Measurements from ENCODE around the gene KIAA1328.
"Not testable (repeated sequence)": the region's sequence is repeated elsewhere in the genome, so short reads cannot be mapped to it uniquely, and the experiment has no call there.

Gene KIAA1328

DNA sequence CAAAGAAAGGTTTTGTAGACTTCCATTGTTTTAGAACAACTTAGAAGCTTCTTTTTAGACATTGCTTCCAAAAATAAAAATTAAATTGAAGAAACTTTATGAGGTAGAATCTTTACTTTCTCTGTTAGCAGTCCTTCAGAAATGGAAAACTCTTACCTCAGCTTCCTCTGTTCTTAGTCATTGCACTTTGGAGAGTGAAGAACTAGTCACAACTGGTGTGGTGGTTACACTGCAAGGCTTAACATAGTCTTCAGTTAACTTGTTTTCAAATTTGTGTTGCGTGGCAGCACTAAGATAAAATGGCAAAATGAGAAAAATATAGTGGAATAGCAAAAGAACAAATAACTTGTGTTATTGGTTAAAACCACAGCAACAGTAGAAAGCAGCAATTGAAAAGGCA, 332.6 kb downstream of the KIAA1328 start:
- DNase-seq = no peak

DNA sequence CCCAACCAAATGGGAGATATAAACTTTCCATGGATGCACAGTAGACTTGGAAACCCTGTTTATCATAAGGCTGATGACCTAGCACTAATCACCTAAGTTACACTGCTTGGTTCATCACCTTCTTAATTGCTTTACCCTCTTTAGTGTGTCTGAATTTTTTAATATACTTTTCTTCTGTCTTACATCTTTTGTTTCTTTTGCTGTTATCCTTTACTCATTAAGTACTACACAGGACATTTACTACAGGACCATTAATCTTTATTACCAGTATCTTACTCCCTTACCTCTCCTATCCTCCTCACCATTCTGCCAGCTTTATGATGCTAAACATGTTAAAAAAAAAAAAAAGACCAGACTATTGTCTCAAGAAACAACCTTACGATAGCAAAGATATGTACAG, 333.6 kb downstream of the KIAA1328 start:
- DNase-seq = no peak

DNA sequence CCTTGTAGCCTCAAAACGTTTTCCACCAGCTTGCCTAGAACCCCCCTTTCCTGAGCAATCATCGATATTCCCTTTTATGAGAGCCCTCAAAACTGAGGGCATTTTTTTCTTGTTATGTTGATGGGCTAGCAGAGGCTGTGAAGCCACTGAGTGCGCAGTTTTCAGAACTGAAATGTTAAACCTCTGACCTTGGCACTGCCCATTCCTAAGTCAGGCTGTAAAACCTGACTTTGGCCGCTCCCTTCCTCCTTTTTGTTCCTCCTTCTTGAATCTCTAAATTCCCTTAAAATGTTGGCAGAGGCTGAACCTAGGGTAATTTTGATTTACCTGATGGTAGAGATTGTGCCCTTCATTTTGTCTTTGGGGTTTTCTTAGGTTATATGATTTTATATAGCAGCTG, 334.2 kb downstream of the KIAA1328 start:
- DNase-seq = no peak

GRCh38 chr18:37166491-37166890, 337.6 kb downstream of the KIAA1328 start:
- DNase-seq = no peak

DNA sequence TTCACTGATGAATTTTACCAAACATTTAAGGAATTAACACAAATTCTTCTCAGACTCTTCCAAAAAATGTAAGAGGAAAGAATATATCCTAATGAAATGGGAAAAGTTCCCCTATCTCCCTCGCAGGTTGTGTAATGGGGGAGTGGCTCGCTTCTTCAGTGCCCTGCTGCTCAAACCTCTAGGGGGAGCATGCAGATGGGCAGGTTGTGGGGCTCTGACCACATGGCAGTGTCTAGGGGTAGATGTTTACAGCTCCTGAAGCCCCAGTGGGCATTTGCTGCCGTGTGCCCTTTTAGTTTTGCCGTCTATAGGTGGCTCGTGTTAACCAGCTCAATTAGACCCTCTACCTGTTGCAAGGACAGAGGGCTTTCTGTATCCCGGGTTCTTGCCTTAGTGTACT, 338.0 kb downstream of the KIAA1328 start:
- DNase-seq = not testable (repeated sequence)

GRCh38 chr18:37170984-37171383, 342.1 kb downstream of the KIAA1328 start:
- DNase-seq = no peak

DNA sequence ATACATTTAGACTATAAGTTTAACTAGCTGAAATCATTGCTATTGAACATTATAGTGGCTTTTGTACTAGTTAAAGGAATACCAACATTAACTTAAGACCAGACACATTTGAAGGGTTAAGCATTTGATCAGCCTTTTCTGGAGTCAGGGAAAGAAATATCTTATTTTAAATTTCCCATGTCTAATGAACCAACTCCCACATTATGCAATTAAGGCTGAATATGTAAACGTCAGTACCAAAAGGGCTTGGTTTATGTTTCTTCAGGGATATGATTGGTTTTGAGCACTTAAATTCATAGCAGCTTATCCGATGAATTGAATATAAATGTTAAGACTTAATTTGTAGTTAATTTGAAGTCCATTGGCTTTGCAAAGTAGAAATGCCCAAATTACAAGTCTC, 344.5 kb downstream of the KIAA1328 start:
- no peak for DNase-seq

DNA sequence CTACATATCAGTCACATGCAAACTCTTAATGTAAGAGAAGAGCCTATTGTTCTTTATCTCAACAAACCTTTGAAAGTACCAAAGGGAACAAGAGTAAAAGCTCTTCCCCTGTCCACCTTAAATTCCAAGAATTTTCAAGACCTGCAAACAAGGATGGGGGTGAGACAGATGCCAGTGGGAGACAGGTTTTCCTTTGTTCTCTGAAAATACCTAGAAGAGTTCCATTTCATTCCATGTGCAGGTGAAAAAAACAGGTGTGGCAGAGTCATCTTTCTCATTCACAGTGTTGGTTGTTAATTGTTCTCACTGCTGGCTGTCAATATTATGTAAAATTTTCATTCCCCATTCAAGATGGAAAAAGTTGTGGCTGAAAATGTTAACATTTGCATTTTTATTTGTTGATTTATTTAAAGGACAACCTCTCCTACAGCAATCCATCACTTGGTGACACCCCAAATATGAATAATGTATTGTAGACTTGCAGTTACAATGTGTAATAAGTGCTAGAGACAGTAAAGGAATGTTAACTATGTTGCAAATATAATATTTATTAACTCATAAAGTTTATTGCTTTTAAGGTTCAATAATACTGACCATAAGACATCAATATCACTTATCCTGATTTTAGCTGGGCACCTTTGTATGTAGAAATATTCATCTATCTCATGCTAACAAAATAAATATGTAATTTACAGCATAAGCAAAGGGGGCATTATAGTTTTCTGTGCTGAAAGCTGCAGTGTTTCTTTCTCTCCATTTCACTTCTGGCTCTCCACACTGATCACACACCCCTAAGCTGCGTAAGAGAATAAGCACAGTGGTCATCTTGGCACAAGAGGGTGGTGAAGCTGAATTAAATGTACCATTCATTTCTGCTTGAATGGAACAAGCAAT, 347.0 kb downstream of the KIAA1328 start:
- peak; percentile 32 for DNase-seq

GRCh38 chr18:37176621-37176934, 347.7 kb downstream of the KIAA1328 start:
- DNase-seq = no peak

GRCh38 chr18:37179384-37179783, 350.5 kb downstream of the KIAA1328 start:
- peak; percentile 17 for DNase-seq

DNA sequence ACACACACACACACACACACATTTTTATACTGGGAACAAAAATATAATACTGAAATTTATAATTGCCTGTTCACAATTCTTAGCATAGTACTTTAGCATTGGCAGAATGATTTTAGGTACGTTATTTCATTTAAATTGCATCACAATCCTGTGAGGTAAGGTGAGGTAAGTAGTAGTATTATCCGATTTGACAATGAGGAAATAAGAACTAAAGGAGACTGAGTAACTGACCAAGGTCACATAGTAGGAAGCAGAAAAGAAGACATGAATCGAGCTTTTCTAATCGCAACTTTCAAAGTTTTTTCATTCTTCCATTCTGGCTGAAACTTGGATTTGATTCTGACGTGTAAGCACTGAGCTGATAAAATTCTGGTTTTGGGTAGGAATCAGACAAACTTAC, 351.2 kb downstream of the KIAA1328 start:
- no peak for DNase-seq

- DNase-seq = no peak
Measured at GRCh38 chr18:37182340-37183135, 353.6 kb downstream of the KIAA1328 start.

DNA sequence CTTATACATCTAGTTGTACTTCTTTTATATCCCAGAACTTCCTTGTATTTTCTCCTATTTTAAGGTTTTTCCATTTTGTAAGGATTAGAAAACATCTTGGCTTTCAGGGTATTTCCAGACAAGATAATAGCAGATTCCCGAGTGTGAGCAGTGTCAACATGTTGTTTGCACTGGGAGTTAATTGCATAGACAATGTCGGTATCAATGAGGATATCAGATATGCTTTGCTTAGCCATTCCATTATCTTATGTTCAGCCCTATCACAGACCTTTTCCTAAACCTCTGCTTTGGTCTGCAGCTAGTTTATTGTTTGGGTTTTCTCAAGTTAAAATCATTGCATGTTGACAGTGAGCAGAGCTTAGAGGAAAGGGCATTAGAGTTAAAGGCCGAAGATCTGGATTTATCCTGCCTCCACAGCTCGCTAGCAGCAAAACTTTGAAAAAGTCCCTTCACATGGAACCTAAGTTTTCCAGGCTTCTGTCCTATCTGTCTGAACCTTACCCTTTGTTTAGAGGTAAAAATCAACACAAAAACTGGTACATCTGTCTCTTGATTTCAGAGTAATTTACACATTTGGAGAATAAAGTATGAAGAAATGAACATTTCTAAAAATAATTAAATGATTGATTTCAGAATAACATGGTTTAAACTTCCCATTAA, 355.4 kb downstream of the KIAA1328 start:
- DNase-seq = no peak

DNA sequence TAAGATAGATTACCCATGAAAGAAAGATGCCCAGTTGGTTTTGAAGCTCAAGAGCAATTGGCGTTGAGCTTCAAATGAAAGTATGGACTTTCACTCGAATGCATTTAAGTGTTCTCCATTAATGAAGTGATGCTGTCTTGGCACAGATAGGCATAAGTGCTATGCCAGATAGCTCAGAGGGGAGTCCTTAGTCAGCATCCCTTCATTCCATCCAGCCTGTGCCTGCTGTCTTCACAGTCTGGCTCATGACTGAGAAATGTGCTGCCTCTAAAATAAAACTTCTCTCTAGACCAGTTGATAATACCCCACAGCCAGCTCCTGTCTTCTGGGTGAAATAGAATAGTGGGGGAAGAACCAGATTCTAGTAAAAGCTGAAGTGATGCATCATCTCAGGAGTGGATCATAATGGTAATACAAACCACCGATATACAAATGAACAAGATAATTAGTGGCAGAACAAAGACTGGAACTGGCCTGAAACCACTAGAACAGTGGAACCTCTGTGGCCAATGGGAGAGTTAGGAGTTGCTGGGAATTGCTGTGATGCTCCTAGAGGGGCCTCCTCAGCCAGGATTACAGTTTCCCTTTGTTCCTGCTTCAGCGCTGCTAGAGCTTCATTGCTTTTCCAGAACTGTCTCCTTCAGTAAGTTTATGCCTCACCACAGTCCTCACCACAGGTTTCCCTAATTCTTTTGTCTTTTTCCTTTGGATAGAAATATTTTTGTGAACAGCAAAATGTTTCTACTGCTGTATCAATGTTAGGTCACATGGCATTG, 359.3 kb downstream of the KIAA1328 start:
- DNase-seq = no peak

- DNase-seq = no peak
Measured at GRCh38 chr18:37199741-37200140, 370.8 kb downstream of the KIAA1328 start.

DNA sequence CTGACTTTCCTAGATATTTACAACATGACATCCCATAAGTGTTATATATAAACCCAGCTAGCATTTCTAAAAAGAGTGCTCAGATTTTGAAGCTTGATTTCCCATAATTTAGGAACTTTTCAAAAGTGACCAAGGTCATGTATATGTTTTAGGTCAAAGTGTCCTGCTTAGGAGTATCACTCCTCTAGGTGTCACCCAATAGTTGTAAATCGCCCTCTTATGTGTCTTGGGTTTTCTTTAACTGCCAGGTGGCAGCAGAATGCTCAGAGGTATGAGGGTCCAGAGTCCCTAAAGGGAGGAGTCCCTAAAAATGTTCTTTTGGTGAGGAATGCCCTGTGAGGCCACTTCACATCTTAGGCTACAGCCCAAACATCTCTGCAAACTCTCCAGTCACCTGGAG, 378.4 kb downstream of the KIAA1328 start:
- no peak for DNase-seq

DNA sequence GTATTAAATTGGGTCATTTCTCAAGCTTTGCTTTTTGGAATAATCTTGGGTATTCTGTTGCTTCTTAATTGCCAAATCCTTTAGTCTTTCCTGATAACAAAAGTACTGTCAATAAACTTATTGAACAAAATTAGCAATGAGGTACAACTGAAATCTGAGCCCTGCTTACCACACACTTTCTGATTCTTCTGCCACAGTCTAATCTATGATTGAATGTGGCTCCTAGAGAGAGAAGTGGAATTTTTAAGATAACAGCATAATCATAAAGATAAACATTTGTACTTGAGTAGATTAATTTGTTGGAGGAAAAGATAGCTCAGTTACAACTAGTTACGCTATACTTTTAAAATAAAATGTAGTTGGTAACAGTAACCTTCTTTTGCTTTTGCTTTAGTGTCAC, 381.9 kb downstream of the KIAA1328 start:
- no peak for DNase-seq

DNA sequence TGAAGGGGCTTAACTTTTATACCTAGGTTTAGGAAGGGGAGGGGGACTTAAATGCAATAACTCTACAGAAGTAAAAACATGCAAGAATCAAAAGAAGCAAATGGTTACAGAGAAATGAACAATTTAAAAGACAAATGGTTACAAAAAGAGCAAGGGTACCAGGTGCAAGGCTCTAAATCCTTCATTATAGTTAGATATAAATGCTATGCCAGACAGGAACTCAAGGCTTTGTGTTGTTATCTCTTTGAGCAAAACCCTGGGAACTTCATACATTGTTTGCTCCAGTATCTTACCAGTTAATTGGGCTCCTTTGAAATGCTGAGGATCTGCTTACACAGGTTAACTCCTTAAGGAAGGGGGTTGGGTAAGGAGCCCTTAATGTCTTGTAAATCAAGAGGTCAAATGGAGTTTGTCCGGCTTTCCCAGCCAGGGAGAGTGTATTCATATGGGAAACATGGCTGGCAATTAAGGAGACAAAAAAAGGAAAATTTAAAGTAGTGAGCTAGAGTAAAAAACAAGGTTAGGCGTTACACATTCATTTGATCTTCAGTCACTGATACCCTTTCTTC, 389.2 kb downstream of the KIAA1328 start:
- DNase-seq = no peak

DNA sequence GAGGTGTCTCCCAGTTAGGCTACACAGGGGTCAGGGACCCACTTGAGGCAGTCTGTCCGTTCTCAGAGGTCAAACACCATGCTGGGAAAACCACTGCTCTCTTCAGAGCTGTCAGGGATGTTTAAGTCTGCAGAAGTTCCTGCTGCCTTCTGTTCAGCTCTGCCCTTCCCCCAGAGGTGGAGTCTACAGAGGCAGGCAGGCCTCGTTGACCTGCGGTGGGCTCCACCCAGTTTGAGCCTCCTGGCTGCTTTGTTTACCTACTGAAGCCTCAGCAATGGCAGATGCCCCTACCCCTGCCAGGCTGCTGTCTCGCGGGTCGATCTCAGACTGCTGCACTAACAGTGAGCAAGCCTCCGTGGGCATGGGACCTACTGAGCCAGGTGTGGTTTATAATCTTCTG, 390.3 kb downstream of the KIAA1328 start:
- no peak for DNase-seq

DNA sequence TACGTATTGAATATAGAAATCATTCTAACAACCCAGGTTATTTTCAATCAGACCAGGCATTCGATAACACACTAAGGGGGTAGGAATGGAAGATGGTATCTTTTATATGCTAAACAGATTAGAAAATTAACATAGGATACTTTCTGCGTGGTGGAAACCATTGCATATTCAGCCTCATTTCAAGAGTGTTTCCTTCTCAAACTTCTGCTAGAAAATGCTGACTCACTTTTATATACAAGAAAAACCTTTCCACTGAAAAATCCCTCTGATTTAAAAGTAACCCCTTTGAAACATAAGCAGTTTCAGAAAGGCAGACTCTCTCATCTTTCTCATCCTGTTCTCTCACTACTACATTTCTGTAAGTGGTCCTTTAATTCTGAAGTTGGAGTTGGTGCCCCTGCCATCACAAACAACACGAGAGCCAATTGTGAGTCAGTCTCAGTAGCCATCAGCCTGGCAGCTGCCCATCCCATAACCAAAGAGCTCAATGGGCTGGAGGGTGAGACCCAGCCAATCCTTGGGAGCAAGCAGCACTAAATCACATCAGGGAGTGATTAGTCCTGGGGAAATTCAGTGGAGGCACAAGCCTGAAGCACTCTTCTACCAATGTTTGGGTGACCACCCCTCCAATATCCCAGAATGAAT, 393.5 kb downstream of the KIAA1328 start:
- no peak for DNase-seq

GRCh38 chr18:37222999-37223378, 394.1 kb downstream of the KIAA1328 start:
- DNase-seq = no peak

DNA sequence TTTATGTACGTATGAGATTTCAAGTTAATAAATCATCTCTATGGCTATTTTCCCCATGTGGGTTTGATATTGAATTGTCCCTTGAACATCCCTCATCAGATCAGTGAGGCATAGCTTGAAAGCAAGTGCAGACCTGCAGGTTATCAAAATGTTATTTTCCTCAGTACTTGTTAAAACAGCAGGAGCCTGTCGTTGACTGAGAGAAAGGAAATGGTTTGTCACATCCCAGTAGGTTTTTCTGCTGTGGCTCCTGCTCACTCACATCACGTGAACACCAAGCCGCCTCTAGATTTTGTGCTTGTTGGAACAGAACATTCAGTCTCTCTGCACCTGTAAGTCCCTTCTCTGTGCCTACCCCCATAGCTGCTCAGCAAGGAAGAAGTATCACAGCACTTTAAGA, 396.4 kb downstream of the KIAA1328 start:
- DNase-seq = no peak

All from NCI-H748 treated with DMSO at 0.1 percent for 48 hours (cell line).